ENCODE measurements around the gene DGKD. TPM values are rescaled to one million over a fixed set of nuclear protein-coding genes. Genes with fewer than 3 reads are reported as not detected.

DGKD gene
- total and polyA plus RNA-seq, 9 of the 15 experiments (the other 6 are each of a cell fraction or from before 2014, with no cell fraction given) = 0.52 to 29.5 (median 10.6) TPM

DNA sequence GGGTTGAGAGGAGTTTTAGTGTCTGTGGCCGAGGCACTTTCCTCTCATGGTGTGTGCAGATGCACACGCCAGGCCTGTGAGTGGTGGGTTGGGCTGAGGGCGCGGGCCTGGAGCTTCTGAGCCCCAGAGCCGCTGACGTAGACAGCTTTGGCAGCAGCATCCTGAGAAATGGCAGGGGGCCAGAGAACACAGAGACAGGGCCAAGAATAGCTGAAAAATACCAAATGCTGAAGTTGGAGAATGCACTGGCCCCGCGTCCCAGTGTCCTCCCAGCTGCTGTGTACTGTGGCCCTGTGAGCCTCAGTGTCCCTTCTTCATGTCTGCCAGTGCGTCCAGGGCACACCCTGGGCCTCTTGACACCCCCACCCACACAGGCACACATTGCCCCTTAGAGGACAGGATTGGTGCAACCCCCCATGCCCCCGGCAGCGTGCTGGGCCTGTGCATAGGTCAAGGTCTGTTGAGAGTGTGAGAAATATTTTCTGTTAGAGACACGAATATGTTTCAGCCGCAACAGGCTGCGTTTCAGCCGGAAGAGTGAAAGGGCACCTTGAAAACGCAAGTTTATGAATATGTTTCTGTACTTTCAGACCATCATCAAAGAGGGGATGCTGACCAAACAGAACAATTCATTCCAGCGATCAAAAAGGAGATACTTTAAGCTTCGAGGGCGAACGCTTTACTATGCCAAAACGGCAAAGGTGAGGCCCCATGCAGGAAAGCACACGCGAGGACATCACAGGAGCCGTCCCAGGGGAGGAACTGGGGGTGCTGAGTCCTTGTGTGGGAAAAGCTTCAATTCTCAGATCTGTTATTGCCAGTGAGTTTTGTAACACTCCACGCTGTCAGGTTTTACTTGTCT is 33.6 kb downstream of the DGKD start:
- Histone ChIP-seq H3K27ac (ENCODE audit: extremely low read depth, low read depth, low read length) (no peak overlapping the region), H3K4me1 (replicated peaks in 1 of 2; ENCODE audit: control insufficient read depth in 2 of 2, insufficient read depth in 2 of 2, low read length in 2 of 2) (peaks cover 0 to 10% of the 10 kb centered on the region in 2 experiments; a peak in 4 of 5 replicates), H3K9me3 (replicated peaks; ENCODE audit: control insufficient read depth, insufficient read depth, low read depth, low read length) (no peaks in the 10 kb centered on the region), H3K79me2 (ENCODE audit: control insufficient read depth, insufficient read depth, low read length) (peaks cover 28% of the 10 kb centered on the region), H4K20me1 (replicated peaks; ENCODE audit: control insufficient read depth, insufficient read depth, low read length) (no peaks in the 10 kb centered on the region), H3K27me3 (ENCODE audit: control insufficient read depth in 2 of 2, insufficient read depth in 2 of 2, low read length in 2 of 2) (no peaks in the 10 kb centered on the region), H3K9ac (ENCODE audit: insufficient read depth in 1 of 2, low read depth in 2 of 2, low read length in 2 of 2) (no peak overlapping the region), H3K36me3 (ENCODE audit: control insufficient read depth, insufficient read depth, low read length) (peaks cover 16% of the 10 kb centered on the region; the same call in 1 of the 3 replicates), H2AFZ (ENCODE audit: low read depth, low read length) (no peak overlapping the region), H3K9me1 (ENCODE audit: control insufficient read depth, insufficient read depth, low read length) (peaks cover 3% of the 10 kb centered on the region), H3K4me2 (ENCODE audit: insufficient read depth, low read length) (no peak overlapping the region), H3K4me3 (no peak overlapping the region)
- DNase-seq (ENCODE audit: extremely low read depth in 1 of 4, low spot score in 3 of 4) = no peak
- ChIA-PET CTCF (ENCODE audit: low intra/inter-chr PET ratio) (no interaction called here), POLR2A (no interaction called here)
- in situ Hi-C loops (cut with MboI) (no loop called here), intact Hi-C loops (cut with micrococcal nuclease) (no loop called here)
- no TSS peak for BruUV-seq (replicated peaks)
- WGBS (ENCODE audit: insufficient coverage, low coverage, missing lambda C conversion rate) = 84% methylated on average over 24 of the region's 25 CpGs
- ATAC-seq = no peak
- TF ChIP-seq ESRRB (CRISPR knock-in tag; IDR thresholded peaks at IDR 0.05; ENCODE audit: borderline replicate concordance) (no peak), HMG20A (CRISPR knock-in tag; conservative IDR thresholded peaks at IDR 0.05) (no peak), HNRNPK (IDR thresholded peaks at IDR 0.05; ENCODE audit: low read depth, low read length, poor library complexity, severe bottlenecking) (no peak), PCBP2 (IDR thresholded peaks at IDR 0.05; ENCODE audit: low read depth, low read length, poor library complexity, severe bottlenecking) (no peak), ZNF253 (CRISPR knock-in tag; conservative IDR thresholded peaks at IDR 0.05) (no peak)
- TF ChIP-seq, protein P1, sequence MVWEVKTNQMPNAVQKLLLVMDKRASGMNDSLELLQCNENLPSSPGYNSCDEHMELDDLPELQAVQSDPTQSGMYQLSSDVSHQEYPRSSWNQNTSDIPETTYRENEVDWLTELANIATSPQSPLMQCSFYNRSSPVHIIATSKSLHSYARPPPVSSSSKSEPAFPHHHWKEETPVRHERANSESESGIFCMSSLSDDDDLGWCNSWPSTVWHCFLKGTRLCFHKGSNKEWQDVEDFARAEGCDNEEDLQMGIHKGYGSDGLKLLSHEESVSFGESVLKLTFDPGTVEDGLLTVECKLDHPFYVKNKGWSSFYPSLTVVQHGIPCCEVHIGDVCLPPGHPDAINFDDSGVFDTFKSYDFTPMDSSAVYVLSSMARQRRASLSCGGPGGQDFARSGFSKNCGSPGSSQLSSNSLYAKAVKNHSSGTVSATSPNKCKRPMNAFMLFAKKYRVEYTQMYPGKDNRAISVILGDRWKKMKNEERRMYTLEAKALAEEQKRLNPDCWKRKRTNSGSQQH (CRISPR knock-in tag; IDR thresholded peaks at IDR 0.05) = no peak
- TF ChIP-seq, protein P2, sequence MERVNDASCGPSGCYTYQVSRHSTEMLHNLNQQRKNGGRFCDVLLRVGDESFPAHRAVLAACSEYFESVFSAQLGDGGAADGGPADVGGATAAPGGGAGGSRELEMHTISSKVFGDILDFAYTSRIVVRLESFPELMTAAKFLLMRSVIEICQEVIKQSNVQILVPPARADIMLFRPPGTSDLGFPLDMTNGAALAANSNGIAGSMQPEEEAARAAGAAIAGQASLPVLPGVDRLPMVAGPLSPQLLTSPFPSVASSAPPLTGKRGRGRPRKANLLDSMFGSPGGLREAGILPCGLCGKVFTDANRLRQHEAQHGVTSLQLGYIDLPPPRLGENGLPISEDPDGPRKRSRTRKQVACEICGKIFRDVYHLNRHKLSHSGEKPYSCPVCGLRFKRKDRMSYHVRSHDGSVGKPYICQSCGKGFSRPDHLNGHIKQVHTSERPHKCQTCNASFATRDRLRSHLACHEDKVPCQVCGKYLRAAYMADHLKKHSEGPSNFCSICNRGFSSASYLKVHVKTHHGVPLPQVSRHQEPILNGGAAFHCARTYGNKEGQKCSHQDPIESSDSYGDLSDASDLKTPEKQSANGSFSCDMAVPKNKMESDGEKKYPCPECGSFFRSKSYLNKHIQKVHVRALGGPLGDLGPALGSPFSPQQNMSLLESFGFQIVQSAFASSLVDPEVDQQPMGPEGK (CRISPR knock-in tag; IDR thresholded peaks at IDR 0.05; ENCODE audit: borderline replicate concordance) = no peak
- no peak for FAIRE-seq
